GM21717 (cell line): ENCODE results near the gene CFAP74.
"Not testable (repeated sequence)": the region's sequence is repeated elsewhere in the genome, so short reads cannot be mapped to it uniquely, and the experiment has no call there.

Experiments used
- ATAC-seq: cut with Tn5 transposase; IDR thresholded peaks from one replicate; pipeline ENCODE4 v1.9.1; 2021; ENCODE audit warnings: mild to moderate bottlenecking, moderate library complexity; ENCODE audit not compliant: unreplicated experiment

The CFAP74 gene

DNA sequence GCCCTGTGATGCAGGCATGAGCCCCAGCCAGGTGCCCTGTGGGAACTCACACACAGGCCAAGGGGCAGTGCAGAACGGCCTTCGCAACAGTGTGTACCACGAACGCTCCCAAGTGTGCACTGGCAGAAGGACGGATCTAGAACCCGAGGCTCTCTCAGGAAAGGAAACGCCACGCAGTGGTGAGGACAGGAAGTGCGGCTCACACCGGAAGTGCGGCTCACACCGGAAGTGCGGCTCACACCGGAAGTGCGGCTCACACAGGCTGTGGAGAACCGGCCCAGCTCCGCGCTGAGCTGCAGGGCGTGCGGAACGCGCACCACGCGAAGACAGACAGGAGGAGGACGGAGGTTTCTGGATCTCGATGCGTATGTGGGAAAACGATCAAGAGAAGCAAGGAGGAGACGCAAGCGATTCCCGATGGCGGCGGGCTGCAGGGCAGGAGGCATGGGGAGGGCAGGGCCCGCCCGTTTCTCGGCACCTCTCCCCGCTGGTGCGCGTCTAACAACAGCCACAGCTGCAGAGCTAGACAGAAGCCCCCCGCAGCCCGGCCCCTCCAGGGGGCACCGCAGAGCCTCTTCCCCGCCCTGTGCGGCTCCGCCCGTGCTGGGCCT is 48.6 kb downstream of the CFAP74 start:
- ATAC-seq: no peak

DNA sequence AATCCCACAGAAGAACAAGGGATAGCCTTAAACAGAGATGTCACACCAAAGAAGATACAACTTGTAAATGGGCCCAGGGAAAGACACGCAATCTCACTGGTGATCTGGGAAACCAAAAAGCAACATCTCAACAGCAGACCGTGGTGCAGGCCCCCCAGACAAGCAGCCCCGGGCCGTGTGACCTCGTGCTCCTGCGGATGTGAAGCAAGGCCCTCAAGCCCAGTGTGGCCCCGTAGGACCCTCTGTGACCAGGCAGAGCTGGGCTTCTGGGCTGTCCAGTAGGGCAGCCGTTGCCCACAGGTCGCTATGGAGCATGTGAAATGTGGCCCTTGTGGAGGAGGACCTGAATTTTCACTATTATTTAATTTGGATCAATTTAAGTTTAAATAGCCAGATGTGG is 49.6 kb downstream of the CFAP74 start:
- no peak for ATAC-seq

DNA sequence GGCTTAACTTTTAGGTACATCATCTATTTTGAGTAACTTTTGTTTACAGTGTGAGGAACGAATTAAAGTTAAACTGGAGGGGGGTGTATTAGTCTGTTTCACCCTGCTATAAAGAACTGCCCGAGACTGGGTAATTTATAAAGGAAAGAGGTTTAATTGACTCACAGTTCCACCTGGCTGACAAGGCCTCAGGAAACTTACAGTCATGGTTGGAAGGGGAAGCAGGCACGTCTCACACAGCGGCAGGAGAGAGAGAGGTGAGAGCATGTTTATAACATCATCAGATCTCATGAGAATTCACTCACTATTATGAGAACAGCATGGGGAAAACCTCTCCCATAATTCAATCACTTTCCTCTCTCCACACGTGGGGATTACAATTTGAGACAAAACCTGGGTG is 52.6 kb downstream of the CFAP74 start:
- ATAC-seq: no peak

DNA sequence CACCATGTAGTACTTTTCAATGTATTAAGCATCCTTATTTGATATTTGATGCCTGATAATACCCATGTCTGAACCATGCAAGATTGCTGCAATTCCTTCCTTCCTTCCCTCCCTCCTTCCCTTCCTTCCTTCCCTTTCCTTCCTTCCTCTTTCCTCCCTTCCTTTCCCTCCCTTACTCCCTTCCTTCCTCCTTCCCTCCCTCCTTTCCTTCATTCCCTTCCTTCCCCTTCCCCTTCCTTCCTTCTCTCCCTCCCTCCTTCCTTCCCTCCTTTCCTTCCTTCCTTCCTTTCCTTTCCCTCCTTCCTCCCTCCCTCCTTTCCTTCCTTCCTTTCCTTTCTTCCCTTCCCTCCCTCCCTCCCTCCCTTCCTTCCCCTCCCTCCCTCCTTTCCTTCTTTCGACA is 54.8 kb downstream of the CFAP74 start:
- ATAC-seq: no peak

DNA sequence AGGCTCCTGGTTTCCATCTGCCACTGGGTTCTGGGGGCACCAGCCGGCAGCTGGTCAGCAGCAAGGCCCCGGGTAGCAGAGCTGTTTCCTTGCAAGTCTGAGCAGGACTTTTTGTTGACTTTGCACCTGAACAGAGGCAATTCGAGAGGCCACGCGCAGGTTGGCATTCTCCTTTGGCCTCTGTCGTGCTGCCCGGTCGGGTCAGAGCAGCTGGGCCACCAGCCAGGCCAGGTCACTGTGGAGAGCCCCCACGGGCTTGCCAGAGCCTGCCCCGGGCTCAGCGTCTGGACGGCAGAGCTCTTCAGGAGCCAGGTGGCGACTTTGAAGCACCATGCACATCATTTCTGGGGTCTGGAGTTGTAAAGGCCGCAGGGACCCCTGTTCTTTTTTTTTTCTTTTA is 56.1 kb downstream of the CFAP74 start:
- no peak for ATAC-seq

DNA sequence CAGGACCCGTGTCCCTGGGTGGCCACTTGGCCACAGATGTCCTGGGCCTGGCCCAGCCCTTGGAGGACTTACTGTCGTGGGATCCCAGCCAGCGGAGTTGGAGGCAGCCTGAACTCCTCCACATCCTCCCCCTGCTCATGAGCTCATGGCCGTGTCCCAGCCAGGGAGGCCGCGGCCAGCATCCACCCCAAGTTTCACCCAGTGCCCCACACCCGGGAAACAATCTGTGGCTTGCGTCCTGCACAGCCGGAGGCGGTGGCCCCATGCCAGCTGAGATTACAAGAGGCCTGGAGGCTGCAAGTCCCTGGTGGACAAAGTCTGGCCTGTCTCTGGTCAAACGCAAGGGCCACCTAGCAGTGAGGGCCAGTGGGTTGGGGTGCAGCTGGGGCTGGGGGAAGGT is 57.0 kb downstream of the CFAP74 start:
- no peak for ATAC-seq

DNA sequence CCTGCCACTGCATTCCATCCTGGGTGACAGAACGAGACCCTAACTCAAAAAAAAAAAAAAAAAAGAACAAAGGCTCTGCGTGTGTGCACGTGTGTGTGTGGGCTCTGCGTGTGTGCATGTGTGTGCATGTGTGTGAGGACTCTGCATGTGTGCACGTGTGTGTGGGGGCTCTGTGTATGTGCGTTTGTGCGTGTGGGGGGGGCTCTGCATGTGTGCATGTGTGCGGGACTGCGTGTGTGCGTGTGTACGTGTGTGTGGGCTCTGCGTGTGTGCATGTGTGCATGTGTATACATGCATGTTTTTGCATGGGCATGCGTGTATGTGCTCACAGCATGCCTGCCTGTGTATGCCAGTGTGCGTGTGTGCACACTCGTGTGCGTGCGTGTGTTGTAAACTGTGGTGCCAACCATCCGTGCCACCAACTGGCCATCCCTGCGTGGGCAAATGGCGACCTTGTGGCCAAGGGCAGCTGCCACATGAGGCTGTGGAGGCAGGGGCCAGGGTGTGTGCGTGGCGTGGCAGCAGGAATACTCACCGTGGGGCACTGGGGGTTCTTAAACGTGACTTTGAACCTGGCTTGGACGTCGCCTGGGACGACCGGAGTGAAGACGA is 57.7 kb downstream of the CFAP74 start:
- no peak for ATAC-seq

DNA sequence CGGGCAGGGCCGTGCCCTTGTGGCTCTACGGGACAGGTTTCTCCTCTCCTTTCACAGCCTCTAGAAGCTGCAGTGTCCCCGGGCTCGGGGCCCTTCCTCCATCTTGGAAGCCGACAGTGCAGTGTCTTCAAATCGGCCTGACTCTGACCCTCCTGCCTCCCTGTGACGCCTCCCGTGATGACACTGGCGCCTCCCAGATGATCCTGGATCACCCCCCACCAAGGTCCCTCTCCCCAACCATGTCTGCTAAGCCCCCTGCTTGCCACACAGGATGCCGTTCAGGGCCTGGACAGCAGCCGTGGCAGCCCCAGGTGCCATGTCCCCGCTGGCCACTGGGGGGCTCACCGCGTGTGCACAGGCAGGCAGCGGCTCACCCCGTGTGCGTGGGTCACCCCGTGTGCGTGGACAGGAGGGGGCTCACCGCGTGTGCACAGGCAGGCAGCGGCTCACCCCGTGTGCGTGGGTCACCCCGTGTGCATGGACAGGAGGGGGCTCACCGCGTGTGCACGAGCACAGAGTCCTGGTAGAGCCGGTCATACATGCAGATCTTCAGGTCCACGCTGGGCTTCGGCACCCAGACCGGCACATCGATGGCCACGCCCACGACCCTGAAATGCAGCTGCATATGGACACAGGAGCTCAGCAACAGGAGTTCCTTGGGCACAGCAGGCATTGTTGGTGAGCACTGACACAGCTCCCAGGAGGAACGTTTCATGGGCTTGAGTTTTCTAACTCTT is 59.6 kb downstream of the CFAP74 start:
- no peak for ATAC-seq

DNA sequence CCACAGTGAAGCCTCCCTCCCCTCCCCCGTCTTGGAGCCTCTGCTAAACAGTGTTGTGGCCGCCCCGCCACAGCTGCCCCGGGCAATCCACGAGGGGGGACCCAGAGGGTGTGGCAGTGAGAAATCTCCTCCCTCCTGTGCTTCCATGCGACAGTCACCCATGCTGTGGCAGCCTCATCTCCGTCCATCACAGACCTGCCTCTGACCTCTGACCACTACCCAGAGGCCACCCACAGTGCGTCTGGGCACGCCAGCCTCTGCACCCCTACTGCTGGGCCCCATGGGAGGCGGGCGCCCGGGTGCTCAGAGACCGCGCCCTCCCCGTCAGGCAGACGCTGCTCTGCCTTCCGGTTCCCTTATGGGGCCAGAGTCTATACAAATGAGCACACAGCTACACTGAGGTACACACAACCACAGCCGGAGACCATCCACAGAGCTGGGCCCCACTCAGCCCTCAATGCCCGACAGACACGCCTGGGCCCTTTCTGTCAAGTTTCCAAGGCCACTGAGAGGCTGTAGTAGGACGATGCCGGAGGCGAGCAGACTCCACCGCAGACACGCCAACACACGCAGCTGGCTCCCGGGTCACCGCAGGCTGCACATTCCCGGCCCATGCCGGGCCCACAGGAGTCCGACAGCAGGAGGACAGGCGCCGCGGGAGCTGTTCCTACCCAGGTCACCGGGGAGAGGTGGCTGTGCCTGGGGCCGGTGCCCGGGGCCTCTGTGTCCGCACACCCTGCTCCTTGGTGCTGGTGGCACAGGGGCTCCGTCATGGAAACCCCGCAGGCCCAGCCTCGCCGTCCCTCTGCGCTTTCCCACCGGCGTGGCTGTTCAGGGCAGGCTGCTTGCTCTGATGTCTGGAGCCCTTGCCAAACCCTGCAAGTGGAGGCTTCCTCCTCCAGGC is 60.6 kb downstream of the CFAP74 start:
- ATAC-seq: no peak

DNA sequence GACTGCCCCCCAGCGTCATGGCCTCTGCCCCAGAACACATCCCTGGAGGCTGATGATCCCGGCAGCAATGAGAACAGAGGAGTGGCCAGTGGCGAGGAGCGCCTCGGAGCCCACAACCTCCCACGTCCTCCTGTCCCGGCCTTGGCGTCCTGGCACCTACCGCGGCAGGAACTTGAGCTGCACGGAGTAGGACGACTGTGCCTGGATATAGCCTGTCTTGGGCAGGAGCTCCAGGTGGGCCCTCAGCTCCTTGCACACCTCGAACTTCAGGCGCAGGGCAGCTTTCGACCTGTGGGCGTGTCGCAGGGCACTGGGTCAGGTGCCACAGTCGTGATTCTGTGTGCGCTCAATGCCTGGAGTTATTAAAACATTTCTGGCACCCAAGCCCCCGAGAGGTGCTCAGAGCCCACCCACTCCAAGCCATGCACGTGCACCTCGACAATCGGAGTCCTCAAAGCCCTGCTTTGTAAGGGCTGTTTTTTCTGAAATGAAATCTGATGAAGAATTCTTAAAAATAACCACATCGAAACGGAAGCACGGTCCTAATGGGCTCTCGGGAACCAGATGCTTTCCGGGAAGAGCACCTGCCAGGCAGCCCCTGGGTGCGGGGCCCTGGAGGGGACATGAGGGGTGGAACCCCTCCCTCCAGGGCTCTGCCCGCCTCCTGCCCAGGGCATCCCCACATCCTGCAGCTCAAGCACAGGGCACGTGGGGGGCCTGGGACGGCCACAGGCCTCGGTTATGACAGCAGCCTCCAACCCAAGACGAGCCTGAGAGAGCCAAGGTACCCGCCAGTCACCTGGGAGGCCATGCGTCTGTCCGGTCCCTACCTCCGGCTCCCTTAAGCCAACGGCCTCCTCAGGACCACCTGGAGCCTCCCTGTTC is 61.5 kb downstream of the CFAP74 start:
- no peak for ATAC-seq

DNA sequence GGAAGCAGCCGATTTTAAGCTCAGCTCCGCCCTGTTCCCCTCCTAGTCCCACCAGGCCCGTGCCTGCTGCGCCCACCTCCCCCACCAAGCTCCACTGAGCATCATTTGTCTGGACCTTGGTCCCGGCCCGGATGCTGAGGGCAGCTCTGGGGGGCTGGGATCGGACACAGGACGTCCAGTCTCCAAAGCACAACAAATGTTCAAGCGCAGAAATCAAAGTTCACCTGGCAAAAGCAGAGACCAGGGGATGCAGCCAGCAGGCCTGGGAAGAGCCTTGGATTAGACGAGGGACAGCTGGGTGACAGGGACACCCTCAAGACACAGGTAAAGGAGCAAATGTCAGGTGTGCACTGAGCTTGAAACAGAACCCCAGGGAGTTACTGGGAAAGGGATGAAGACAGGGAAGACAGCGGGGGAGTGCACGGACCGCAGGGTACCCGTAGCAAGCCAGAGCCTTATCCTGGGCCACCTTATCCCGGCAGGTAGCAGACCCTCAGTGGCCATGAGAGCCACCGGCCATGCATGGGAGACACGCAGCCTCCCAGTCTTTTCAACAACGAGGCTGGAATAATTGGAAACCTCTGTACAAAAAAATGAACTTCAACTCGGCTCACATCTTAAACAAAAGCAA is 62.3 kb downstream of the CFAP74 start:
- no peak for ATAC-seq

DNA sequence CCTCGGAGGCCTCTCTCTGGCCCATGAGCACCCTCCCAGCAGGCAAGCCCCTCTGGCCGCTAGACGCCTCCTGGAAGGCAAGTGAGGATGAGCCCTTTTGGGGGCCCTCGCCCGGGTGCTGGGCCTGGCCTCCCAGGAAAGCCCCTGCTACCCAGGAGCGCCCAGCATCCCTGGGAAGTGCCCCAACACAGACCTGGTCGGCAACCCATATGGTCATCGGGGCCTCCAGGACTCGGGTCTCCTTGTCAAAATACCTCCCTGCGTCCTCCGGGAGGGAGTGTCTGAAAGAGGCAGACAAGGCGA is 63.5 kb downstream of the CFAP74 start:
- ATAC-seq: no peak

DNA sequence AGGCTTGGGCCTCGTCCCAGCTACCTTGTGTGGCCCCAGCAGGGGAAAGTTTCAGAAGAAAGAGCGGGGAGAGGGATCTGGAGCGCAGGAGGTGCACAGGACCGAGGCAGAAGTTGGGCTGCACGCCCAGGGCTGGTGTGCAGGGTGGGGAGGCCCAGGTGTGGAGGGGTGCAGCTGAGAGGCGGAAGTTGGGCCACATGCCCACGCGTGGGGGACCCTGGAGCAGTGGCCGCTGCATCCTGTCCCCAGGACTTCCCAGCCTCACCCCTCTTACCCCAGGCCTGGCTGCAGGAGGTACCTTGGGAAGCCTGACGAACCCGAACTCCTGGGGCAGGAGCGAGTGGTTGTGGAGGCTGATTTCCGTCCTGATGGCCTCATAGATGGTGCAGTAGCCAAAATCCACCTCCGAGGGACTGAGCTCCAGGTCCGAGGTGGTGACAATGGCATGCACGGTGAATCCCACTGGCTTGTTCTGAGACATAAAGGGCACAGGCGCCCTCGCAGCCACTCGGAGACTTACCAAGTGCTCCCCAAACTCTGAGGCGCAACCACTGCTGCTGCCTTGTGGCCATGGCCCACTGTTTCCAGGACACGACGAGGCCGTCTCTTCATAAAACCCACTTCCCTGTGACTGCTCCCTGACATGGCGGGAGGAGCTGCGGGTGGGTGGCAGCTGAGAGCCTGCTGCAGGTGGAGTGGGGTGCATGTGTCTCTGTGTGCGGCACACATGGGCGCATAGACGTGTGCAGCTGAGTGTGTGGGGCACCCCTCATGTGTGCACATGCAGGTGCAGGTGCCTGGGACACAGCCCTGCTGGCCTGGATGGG is 64.1 kb downstream of the CFAP74 start:
- no peak for ATAC-seq

DNA sequence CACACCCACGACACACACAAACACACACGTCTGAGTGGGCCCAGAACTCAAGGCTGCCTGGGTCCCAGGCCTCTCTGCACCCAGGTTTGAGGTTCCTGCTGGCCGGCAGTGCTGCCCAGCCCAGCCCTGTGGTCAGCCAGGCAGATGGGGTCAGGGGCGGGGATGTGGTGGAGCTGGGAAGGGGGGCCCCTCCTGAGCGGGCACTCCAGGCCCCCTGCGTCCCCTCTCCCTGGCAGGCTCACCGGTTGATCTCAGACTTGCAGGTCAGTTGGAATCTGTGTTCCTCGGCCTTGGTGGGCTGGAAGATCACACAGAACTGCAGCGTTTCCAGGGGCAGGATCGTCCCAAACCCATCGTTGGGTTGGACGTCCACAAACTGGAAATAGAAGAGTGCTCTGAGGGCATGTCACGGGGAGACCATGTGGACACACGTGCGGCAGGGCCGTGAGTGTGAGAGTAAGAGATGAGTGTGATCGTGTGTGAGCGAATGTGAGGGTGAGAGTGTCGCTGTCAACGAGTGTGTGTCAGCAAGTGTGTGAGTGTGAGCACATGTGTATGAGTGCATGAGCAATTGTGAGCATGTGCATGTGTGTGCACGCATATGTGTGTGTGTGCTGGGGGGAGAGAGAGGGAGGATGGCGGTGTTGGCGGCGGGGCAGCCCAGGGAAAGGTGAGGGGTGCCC is 64.8 kb downstream of the CFAP74 start:
- no peak for ATAC-seq

DNA sequence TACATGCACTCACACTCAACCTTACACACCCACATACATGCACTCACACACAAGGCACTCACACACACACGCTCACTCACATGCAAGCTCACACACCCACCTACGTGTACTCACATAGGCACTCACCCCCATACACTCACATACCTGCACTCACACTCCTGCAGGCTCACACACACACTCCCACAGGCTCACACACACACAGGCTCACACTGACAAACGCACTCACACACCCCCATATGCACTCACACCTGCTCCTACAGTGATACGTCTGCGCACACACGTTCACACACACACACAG is 65.4 kb downstream of the CFAP74 start:
- no peak for ATAC-seq

DNA sequence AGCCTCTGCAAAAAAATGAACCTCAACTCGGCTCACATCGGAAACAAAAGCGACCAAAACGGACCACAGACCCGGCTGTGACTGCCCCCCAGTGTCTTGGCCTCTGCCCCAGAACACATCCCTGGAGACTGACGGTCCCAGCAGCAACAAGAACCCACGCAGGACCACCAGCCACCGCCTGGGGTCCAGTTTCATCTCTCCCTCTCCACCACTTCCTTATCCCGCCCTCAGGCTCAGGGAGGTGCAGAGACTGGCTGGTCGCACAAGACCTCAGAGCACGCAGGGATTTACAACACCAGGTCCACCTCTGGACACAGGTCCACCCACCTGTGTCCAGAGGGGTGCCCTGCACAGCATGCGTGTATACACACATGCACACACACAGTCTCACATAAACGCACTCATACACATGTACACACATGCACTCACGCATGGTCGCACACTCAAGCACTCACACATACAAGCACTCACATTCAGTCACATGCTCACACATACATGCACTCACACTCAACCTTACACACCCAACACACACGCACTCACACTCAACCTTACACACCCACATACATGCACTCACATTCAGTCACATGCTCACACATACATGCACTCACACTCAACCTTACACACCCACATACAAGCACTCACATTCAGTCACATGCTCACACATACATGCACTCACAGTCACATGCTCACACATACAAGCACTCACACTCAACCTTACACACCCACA is 65.9 kb downstream of the CFAP74 start:
- no peak for ATAC-seq

DNA sequence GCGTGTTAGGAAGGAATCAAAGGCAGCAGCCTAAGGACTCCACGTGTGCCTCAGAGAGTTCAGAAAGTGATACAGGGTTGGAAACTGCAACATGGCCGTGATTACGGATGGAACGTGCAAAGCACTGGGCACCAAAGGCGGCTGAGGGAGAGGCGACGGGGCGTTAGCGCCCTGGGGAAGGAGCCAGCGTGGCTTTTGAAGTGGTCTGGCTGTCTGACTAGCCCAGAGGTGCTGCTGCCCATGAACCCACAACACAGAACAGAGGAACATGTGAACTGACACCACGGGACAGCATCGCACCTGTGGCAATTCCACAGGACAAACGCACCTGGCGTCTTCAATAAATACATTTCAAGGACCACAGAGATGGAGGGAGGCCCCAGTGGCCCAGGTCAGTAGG is 66.5 kb downstream of the CFAP74 start:
- ATAC-seq: no peak

DNA sequence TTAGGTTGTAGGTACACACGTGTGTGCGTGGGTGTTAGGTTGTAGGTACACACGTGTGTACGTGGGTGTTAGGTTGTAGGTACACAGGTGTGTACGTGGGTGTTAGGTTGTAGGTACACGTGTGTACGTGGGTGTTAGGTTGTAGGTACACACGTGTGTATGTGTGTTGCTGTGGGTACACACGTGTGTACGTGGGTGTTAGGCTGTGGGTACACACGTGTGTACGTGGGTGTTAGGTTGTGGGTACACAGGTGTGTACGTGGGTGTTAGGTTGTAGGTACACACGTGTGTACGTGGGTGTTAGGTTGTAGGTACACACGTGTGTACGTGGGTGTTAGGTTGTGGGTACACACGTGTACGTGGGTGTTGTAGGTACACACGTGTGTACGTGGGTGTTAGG is 68.7 kb downstream of the CFAP74 start:
- ATAC-seq: not testable (repeated sequence)
